ENCODE results near the gene STIMATE.

Gene STIMATE

DNA sequence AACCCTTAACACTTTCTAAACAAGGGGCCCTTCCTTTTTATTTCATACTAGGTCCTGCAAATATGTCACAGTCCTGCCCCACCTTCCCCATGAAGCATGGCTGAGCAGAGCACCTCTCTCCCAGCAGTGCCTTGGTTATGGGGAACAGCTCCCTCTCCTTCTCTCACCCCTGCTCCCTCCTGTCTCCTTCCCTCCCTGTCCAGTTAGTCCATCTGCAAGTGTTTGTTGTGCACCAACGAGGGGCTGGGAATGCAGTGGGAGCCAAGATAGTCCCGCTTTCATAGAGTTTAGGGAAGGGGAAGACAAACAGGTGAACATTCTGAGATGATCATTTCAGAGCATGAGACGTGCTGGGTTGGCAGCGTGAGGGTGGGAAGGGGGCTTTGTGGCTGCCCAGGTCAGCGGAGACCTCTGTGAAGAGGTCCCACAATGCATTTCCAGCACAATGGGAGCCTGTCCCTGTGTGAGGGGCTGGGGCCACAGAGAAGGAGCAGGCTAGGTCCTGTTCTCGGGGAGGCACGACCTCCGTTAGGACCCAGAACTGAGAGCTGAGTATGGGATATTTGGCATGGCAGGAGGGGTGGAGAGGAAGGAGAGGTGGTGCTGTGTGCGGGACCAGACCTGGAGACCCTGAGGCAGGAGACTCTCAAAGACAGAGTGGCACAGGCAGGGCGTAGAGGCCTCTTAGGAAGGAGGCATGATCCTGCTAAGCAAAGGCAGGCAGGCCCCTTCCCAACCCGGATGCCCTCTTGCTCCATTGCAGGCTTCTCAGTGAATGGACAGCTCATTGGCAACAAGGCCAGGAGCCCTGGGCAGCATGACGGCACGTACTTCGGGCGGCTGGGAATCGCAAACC is 108.2 kb downstream of the STIMATE start:
- DNase-seq: no peak

- DNase-seq: no peak
Measured at GRCh38 chr3:52787672-52788625, 109.4 kb downstream of the STIMATE start.

GRCh38 chr3:52787246-52787645 is 110.1 kb downstream of the STIMATE start:
- no peak for DNase-seq

All from hippocampal formation (tissue), 2 donors.